SKM-1 treated with dmso at 0.1 percent for 144 hours (cell line): ENCODE results near the gene SURF6.
A peak's percentile ranks its signal among the peaks of the same experiment; 100 is the strongest.
"Not testable (repeated sequence)": the region's sequence is repeated elsewhere in the genome, so short reads cannot be mapped to it uniquely, and the experiment has no call there.

Experiments used
- DNase-seq: peaks from one replicate; lab custom pipeline; 2025; ENCODE audit not compliant: unreplicated experiment; lab: John Stamatoyannopoulos, UW

Gene SURF6

DNA sequence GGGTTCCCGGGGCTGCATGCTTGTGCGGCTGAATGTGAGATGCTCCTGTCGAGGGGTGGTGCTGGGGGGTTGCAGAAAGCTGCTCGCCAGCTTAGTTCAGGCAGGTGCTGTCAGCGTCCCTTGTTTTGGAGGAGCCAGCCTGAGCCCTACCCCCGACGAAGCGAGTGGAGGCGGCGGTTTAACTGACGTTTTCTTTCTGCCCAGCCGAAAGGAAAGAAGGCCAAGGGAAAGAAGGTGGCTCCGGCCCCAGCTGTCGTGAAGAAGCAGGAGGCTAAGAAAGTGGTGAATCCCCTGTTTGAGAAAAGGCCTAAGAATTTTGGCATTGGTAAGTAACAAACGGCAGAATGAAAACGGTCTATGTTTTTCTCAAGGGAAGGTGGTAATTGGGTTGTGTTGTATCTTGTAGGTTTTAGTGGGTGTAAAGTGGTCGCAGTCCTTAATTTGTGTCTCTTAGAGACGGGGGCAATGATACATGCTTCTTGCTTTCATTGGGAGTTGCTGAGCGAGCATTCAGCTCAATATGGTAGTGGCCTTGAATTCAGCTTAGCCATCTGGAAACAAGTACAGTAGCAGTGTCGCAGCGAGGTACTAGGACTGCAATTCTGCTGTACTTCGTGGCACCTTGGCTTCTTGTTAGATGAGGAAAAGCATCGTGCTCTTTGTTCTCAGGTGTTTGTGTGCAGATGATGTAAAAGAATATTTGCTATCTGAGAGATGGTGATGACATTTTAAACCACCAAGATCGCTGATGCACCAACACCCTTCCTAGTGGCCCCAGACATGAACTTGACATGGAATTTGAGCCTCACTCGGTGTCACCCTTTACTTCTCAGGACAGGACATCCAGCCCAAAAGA lies 13.0 kb upstream of the SURF6 start:
- no peak for DNase-seq

DNA sequence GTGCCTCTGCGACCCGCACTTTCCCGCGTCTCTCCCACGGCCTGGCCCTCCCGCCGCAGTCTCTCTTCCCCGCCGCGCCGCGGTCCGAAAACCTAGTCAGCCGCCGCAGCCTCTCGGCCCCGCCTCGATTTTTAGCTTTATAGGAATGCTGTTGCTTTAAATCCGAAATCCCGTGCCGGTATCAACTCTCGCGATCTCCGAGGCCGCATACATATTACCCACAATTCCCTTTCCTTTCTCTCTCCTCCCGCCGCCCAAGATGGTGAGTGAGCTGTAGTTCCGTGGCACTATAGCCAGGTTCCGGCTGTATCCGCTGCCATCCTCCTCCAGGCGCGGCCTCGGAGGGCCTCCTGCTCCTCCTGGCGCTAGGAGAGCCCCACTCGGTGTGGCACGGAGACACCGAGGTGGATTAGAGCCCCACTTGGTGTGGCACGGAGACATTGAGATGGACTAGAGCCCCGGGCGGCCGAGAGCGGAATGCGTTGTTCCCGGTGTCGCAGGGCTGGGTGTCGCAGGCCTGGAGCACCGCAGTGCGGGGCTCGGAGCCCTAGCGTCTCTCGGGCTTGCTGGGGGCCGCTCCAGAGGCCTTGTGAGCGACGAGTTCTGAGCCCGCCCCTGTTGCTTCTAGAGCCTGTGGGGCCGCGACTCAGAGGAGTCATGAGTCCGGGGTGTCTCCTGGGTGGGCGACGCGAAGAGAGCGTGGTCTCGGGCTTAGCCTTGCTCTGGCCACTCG lies 12.2 kb upstream of the SURF6 start, which contains the start of the genes MED22 and RPL7A:
Gene MED22 (minus strand): TSS at position 147 of the 733 bp plus-strand sequence. CDS start 1,469 bp downstream, outside the sequence.
Gene RPL7A (plus strand): TSS at position 234 of the 733 bp plus-strand sequence. CDS start 26 bp downstream, at position 260.
- DNase-seq, result peak; percentile 94

GRCh38 chr9:133347515-133347984 lies 11.6 kb upstream of the SURF6 start:
- no peak for DNase-seq

DNA sequence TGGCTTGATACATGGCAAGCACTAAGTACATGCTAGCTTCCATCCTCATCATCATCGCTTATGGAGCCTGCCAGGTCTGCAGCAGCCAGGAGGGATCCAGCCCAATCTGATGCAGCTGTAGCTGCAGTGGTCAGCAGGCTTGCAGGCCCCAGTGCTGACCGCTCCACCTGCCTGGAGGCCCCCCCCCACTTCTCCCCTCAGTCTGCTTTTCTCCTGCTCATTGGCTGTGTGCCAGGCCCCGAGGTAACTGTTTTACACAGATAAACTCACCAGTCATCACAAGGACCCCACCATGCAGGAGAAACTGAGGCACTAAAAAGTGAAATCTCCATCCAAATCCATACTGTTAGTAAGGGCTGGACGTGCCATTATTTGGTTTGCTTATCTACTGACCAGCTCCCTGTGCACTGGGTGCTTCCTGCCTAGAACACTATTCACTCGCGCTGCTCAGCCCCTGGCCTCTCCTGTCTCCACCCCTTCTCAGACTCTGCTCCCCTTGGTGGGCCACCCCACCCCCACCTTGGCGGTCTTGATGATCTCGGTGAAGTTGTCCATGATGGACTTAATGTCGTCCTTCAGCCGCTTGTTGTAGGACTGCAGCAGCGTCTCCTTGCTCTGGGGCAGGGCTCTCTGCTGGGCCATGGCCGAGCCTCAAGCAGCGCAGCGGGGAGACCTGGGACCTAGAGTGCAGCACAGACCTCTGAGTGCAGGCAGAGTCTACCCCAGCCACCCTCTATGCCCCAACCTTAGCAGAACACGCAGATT lies 10.2 kb upstream of the SURF6 start:
- DNase-seq, result no peak

GRCh38 chr9:133345596-133345995 lies 9.6 kb upstream of the SURF6 start:
- DNase-seq, result no peak

- DNase-seq, result no peak
Measured at GRCh38 chr9:133344979-133345378, 9.0 kb upstream of the SURF6 start.

DNA sequence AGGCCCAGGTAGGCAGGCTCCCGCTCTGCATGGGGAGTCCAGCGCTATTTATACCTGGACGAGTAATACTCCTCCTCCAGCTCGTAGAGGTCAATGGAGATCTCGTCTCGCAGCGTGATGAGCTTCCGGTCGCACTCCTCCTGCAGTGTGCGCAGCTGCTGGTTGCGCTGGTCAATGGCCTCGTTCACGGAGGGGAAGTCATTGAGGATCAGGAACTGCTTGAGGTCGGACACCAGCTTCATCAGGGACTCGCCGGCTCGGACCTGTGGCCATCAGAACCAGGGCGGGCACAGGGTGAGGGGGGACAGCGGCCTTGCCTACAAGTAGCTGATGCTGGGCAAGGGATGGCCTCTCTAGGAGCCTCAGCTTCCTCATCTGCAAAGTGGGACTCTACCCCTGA lies 8.1 kb upstream of the SURF6 start:
- no peak for DNase-seq

- DNase-seq, result no peak
Measured at GRCh38 chr9:133342570-133342969, 6.6 kb upstream of the SURF6 start.

- DNase-seq, result no peak
Measured at GRCh38 chr9:133342069-133342406, 6.0 kb upstream of the SURF6 start.

DNA sequence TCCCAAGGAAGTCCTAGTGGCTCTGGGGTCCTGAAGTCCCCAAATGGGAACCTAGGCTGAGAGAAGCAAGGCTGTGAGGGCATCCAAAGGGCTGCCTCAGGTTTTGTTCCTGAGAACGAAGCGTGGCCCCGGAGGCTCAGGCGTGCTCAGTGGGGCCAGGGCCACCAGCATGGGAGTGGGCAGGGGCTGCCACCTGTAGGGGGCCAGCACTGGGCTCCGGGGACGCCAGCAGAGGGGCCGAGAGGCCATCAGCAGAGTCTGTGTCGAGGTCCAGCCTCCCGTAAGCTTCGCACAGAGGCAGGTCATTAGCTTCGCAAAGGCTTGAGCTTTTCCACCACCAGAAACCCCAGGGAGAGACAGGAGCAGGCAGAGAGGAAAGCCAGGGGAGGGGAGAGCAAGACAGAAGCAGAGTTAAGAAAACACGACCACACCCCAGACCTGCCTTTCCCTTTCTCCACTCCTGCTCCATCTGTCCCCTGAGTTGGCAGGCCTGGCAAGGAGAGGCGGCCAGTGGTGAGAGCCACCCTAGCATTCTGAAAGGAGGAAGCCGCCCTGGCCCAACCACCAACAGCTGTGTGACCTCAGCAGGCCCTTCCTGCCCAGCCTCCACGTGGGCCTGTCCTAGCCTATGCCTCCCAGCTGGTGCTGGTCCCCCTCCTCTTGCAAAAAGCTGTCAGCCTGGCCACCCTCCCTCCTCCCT lies 5.5 kb upstream of the SURF6 start:
- peak; percentile 86 for DNase-seq

GRCh38 chr9:133340916-133341315 lies 4.9 kb upstream of the SURF6 start:
- DNase-seq, result no peak

DNA sequence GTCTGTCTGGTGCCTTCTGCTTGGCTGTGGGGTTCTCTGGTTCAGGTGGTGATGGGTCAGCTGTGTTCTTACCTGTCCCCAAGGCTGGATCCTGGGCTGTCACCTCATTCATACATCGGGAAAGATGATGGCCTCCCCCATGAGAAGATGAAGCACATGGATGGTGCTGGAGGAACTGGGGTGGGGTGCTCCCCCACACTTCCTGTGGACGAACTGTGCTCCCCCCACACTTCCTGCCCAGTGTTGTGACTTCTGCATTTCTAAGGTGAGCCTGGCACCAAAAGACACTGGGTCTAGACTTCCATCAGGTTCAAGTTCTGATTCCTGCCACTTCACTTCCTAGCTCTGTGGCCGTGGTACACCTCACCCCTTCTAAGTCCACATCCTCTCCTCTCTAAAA lies 4.3 kb upstream of the SURF6 start:
- peak; percentile 80 for DNase-seq

GRCh38 chr9:133339641-133340040 lies 3.7 kb upstream of the SURF6 start:
- DNase-seq, result no peak

DNA sequence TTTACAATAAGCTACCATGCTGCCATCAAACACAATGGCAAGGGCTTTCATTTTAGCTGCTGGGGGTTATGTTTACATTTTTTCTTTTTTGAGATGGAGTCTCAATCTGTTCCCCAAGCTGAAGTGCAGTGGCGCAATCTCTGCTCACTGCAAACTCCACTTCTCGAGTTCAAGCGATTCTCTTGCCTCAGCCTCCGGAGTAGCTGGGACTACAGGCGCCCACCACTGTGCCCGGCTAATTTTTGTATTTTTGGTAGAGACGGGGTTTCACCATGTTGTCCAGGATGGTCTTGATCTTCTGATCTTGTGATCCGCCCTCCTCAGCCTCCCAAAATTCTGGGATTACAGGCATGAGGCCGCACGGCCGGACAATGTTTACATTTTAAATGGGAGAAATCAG lies 1.1 kb downstream of the SURF6 start:
- DNase-seq, result not testable (repeated sequence)

- no peak for DNase-seq
Measured at GRCh38 chr9:133334161-133334560, 1.8 kb downstream of the SURF6 start.

DNA sequence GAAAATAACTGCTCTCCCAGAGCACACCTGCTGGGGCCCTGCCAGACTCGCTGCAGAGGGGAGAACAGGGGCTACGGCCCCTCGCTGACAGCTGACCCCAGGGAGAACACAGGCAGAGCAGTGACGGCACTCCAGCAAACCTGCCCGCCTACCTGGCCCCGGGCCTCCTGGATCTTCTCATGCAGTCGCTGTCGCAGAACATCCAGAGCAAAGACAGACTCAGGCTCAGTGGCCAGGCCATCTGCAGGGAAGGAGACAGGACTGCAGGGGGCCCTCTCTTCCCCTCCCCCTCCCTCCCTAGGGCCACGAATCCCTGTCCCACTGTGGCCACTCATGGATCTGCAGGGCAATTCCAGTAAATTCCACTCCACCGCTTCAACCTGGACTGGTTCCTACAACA lies 2.4 kb downstream of the SURF6 start:
- DNase-seq, result no peak

DNA sequence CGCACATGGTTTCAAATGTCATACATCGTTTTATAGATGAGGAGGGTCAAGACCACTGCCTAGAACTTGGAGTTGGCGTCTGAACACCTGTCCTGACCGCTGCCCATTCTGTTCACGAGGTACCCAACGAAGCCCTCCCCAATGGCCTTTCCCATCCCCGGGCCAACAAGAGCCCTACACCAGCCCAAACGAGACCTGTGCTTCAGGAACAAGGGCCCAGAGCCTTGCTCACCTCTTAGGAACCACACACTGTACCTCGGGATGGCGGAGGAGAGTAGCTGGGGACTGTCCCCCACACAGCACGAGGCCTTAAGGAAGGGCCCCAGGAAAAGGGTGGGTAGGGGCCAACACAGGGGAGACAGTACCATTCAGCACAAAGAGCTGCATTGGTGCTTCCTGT lies 3.0 kb downstream of the SURF6 start:
- DNase-seq, result no peak

DNA sequence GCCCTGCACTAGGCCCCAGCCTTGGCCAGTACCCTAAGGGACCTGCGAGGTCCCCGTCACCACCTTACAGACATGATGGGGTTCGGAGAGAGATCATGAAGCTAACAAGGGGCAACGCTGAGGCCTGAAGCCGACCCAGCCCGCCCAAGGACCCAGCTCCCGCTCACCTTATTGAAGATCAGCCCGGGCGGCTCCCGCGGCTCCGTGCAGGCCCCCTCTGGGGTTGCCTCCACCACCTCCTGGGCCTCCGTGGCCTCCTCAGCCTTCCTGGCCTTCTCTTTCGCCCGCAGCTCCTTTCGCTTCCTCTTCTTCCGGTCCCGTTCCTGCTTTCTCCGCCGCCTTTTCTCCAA lies 3.6 kb downstream of the SURF6 start:
- DNase-seq, result no peak

GRCh38 chr9:133331641-133332380 lies 4.2 kb downstream of the SURF6 start:
- DNase-seq, result no peak

- no peak for DNase-seq
Measured at GRCh38 chr9:133331221-133331620, 4.8 kb downstream of the SURF6 start.
